22Rv1 (cell line): ENCODE data around the gene HYDIN.

Experiments used
- ZFX ChIP-seq: fragments of 450-650 bp; IDR thresholded peaks from 2 replicates; pipeline ENCODE4 v1.6.1; 2017; ENCODE audit warnings: antibody characterized with exemption, borderline replicate concordance
- TF ChIP-seq, protein P1 (sequence below): fragments of 450-650 bp; IDR thresholded peaks from 2 replicates; pipeline ENCODE4 v1.5.1; 2017; ENCODE audit warnings: mild to moderate bottlenecking

- TF ChIP-seq, protein P1, sequence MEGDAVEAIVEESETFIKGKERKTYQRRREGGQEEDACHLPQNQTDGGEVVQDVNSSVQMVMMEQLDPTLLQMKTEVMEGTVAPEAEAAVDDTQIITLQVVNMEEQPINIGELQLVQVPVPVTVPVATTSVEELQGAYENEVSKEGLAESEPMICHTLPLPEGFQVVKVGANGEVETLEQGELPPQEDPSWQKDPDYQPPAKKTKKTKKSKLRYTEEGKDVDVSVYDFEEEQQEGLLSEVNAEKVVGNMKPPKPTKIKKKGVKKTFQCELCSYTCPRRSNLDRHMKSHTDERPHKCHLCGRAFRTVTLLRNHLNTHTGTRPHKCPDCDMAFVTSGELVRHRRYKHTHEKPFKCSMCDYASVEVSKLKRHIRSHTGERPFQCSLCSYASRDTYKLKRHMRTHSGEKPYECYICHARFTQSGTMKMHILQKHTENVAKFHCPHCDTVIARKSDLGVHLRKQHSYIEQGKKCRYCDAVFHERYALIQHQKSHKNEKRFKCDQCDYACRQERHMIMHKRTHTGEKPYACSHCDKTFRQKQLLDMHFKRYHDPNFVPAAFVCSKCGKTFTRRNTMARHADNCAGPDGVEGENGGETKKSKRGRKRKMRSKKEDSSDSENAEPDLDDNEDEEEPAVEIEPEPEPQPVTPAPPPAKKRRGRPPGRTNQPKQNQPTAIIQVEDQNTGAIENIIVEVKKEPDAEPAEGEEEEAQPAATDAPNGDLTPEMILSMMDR, result no peak
- TF ChIP-seq ZFX, result no peak
These were observed 46.2 kb upstream of the HYDIN start for GRCh38 chr16:71276589-71277334.
